ENCODE results near the gene KCNG4. TPM values are rescaled to one million over a fixed set of nuclear protein-coding genes. Genes with fewer than 3 reads are reported as not detected.
A peak's percentile ranks its signal among the peaks of the same experiment; 100 is the strongest.

KCNG4 gene
- polyA plus RNA-seq, 1 donor (not counting 4 experiments of a cell fraction or from before 2014, with no cell fraction given), result not detected

DNA sequence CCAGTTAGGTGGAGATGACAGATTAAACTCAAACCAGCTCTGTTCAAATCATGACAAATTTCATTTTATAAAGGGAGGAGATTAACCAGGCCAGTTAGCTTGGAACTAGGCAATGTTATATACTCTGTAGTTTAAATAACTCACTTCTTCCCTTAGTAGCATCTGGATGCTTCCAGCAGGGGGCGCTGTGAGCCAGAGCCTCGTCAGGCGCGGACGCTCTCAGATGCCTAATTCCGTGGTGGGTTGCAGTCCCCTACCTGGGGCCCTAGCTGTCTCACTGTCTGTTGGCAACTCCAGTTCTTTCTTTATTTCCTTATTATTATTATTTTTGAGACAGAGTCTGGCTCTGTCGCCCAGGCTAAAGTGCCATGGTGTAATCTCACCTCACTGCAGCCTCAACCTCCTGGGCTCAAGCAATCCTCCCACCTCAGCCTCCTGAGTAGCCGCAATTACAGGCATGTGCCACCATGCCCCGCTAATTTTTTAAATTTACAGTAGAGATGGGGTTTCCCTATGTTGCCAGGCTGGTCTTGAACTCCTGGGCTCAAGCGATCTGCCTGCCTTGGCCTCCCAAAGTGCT lies 37.5 kb upstream of the KCNG4 start:
- no peaks in the 10 kb centered on the region for H3K9me1 ChIP-seq (ENCODE audit: control insufficient read depth, extremely low read depth, insufficient read depth, low read length)
- no peak for TF ChIP-seq EZH2 (IDR thresholded peaks at IDR 0.05; ENCODE audit: low read length)
- TF ChIP-seq, protein P1, sequence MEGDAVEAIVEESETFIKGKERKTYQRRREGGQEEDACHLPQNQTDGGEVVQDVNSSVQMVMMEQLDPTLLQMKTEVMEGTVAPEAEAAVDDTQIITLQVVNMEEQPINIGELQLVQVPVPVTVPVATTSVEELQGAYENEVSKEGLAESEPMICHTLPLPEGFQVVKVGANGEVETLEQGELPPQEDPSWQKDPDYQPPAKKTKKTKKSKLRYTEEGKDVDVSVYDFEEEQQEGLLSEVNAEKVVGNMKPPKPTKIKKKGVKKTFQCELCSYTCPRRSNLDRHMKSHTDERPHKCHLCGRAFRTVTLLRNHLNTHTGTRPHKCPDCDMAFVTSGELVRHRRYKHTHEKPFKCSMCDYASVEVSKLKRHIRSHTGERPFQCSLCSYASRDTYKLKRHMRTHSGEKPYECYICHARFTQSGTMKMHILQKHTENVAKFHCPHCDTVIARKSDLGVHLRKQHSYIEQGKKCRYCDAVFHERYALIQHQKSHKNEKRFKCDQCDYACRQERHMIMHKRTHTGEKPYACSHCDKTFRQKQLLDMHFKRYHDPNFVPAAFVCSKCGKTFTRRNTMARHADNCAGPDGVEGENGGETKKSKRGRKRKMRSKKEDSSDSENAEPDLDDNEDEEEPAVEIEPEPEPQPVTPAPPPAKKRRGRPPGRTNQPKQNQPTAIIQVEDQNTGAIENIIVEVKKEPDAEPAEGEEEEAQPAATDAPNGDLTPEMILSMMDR (optimal IDR thresholded peaks at IDR 0.05 in 1 of 3, IDR thresholded peaks at IDR 0.05 in 1 of 3, conservative IDR thresholded peaks at IDR 0.05 in 1 of 3; ENCODE audit: extremely low read depth in 1 of 3, insufficient read depth in 2 of 3, low read length in 3 of 3), result peak; percentile 84 to 88 (median 85)
- H3K4me3 ChIP-seq (ENCODE audit: control insufficient read depth in 2 of 3, extremely low read depth in 1 of 3, insufficient read depth in 2 of 3, low read depth in 1 of 3, low read length in 3 of 3), result no peak overlapping the region
- dilution Hi-C loops (cut with MboI; ENCODE audit: extremely low pct_ligation_motif_present, low sequenced_read_pairs), result no loop called here
- H4K20me1 ChIP-seq (ENCODE audit: control insufficient read depth, extremely low read depth, insufficient read depth, low read length), result no peaks in the 10 kb centered on the region
- H3K27me3 ChIP-seq (ENCODE audit: control insufficient read depth, extremely low read depth, insufficient read depth, low read length), result peaks cover 11% of the 10 kb centered on the region
- H3K79me2 ChIP-seq (ENCODE audit: control insufficient read depth, insufficient read depth, low read length), result no peaks in the 10 kb centered on the region
- no peaks in the 10 kb centered on the region for H3K9me3 ChIP-seq (ENCODE audit: control insufficient read depth, low read depth, low read length)
- no peaks in the 10 kb centered on the region for H3K4me1 ChIP-seq (ENCODE audit: control insufficient read depth, extremely low read depth, insufficient read depth, low read length)
- no peak overlapping the region for H2AFZ ChIP-seq (ENCODE audit: control insufficient read depth, low read length)
- DNase-seq (ENCODE audit: low read depth, low spot score) (no peak), FAIRE-seq (peak; percentile 51)
- no peaks in the 10 kb centered on the region for H3K36me3 ChIP-seq (ENCODE audit: control insufficient read depth in 2 of 2, extremely low read depth in 1 of 2, insufficient read depth in 2 of 2, low read length in 2 of 2)
- H3K4me2 ChIP-seq (ENCODE audit: control insufficient read depth, extremely low read depth, insufficient read depth, low read depth, low read length), result no peak overlapping the region
- H3K9ac ChIP-seq (ENCODE audit: control insufficient read depth, extremely low read depth, insufficient read depth, low read length), result no peak overlapping the region
- H3K27ac ChIP-seq (ENCODE audit: control insufficient read depth, insufficient read depth, low read length), result no peak overlapping the region

DNA sequence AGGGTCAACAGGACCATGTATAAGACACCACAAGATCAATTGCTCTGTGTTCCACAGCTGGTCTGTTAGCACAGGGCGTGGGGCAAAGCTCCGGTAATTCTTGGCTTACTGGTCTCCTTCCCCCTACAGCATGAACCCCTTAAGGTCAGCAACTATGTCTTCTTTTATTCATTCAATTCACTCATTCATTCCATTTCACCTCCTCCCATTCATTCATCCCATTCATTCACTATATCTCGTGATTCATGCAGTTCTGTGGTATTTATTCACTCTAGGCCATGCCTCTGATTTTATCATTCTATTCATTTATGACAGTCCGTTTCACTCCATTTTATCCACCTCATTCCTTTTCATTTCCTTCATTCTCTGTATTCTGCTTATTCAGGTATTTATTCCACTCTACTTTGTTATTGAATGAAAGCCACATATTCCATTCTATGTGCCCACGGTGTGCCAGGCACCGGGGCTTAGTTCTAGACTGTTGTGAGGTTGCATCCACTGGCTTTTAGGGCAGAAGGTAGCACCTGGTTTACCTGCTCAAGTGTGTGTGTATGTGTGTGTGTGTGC lies 35.9 kb upstream of the KCNG4 start:
- Histone ChIP-seq H3K27ac (ENCODE audit: control insufficient read depth, insufficient read depth, low read length) (no peak overlapping the region), H3K79me2 (ENCODE audit: control insufficient read depth, insufficient read depth, low read length) (no peaks in the 10 kb centered on the region), H3K4me2 (ENCODE audit: control insufficient read depth, extremely low read depth, insufficient read depth, low read depth, low read length) (no peak overlapping the region), H3K4me3 (ENCODE audit: control insufficient read depth in 2 of 3, extremely low read depth in 1 of 3, insufficient read depth in 2 of 3, low read depth in 1 of 3, low read length in 3 of 3) (no peak overlapping the region), H3K36me3 (ENCODE audit: control insufficient read depth in 2 of 2, extremely low read depth in 1 of 2, insufficient read depth in 2 of 2, low read length in 2 of 2) (no peaks in the 10 kb centered on the region), H3K27me3 (ENCODE audit: control insufficient read depth, extremely low read depth, insufficient read depth, low read length) (peaks cover 11% of the 10 kb centered on the region), H3K4me1 (ENCODE audit: control insufficient read depth, extremely low read depth, insufficient read depth, low read length) (no peaks in the 10 kb centered on the region), H3K9ac (ENCODE audit: control insufficient read depth, extremely low read depth, insufficient read depth, low read length) (no peak overlapping the region), H2AFZ (ENCODE audit: control insufficient read depth, low read length) (no peak overlapping the region), H4K20me1 (ENCODE audit: control insufficient read depth, extremely low read depth, insufficient read depth, low read length) (no peaks in the 10 kb centered on the region), H3K9me3 (ENCODE audit: control insufficient read depth, low read depth, low read length) (no peaks in the 10 kb centered on the region), H3K9me1 (ENCODE audit: control insufficient read depth, extremely low read depth, insufficient read depth, low read length) (no peaks in the 10 kb centered on the region)
- DNase-seq (ENCODE audit: low read depth, low spot score) (no peak), FAIRE-seq (no peak)
- TF ChIP-seq EZH2 (IDR thresholded peaks at IDR 0.05; ENCODE audit: low read length), result no peak
- TF ChIP-seq, protein P1 (optimal IDR thresholded peaks at IDR 0.05 in 1 of 3, IDR thresholded peaks at IDR 0.05 in 1 of 3, conservative IDR thresholded peaks at IDR 0.05 in 1 of 3; ENCODE audit: extremely low read depth in 1 of 3, insufficient read depth in 2 of 3, low read length in 3 of 3), result no peak
- dilution Hi-C loops (cut with MboI; ENCODE audit: extremely low pct_ligation_motif_present, low sequenced_read_pairs), result no loop called here

Data from keratinocyte (primary cell).